NOMO-1 treated with DMSO at 0.1 percent for 48 hours (cell line): ENCODE data around the gene KIF22.
"Not testable (repeated sequence)": the region's sequence is repeated elsewhere in the genome, so short reads cannot be mapped to it uniquely, and the experiment has no call there.

Source experiments
- DNase-seq: peaks from one replicate; lab custom pipeline; 2025; ENCODE audit not compliant: unreplicated experiment; lab: John Stamatoyannopoulos, UW

KIF22 gene

GRCh38 chr16:29765167-29766032, 25.2 kb upstream of the KIF22 start:
- no peak for DNase-seq

GRCh38 chr16:29766571-29766970, 24.0 kb upstream of the KIF22 start:
- DNase-seq: no peak

GRCh38 chr16:29767062-29767461, 23.5 kb upstream of the KIF22 start:
- DNase-seq: no peak

GRCh38 chr16:29769507-29769906, 21.0 kb upstream of the KIF22 start:
- no peak for DNase-seq

- DNase-seq: no peak
These were observed 20.2 kb upstream of the KIF22 start for GRCh38 chr16:29770250-29770929.

- not testable (repeated sequence) for DNase-seq
These were observed 18.2 kb upstream of the KIF22 start for GRCh38 chr16:29772330-29772729.

GRCh38 chr16:29774730-29775129, 15.8 kb upstream of the KIF22 start:
- no peak for DNase-seq

GRCh38 chr16:29775742-29776408, 14.7 kb upstream of the KIF22 start:
- DNase-seq: no peak

- DNase-seq: no peak
These were observed 12.8 kb upstream of the KIF22 start, which contains the start of gene ZG16 for GRCh38 chr16:29777576-29778350. Gene ZG16 (plus strand): TSS chr16:29778256. CDS start chr16:29779267, 1,011 bp downstream.

- no peak for DNase-seq
These were observed 11.1 kb upstream of the KIF22 start for GRCh38 chr16:29779474-29779873.

GRCh38 chr16:29783094-29783953, 7.2 kb upstream of the KIF22 start:
- not testable (repeated sequence) for DNase-seq

- no peak for DNase-seq
These were observed 6.4 kb upstream of the KIF22 start for GRCh38 chr16:29784157-29784556.

GRCh38 chr16:29784901-29785500, 5.5 kb upstream of the KIF22 start:
- DNase-seq: no peak

- not testable (repeated sequence) for DNase-seq
These were observed 3.4 kb upstream of the KIF22 start for GRCh38 chr16:29787155-29787554.

GRCh38 chr16:29789775-29790182, 772 bp upstream of the KIF22 start:
- DNase-seq: no peak

GRCh38 chr16:29790949-29791844, 646 bp downstream of the KIF22 start:
- no peak for DNase-seq

- DNase-seq: no peak
These were observed 1.6 kb downstream of the KIF22 start for GRCh38 chr16:29791845-29792807.
